Epithelial cell of proximal tubule (primary cell): ENCODE measurements around the gene DCAF4L1. TPM values are rescaled to one million over a fixed set of nuclear protein-coding genes. Genes with fewer than 3 reads are reported as not detected.

ENCODE experiments used
- DNase-seq: peaks from one replicate; pipeline ENCODE4 v3.0.0-alpha.2; 2011; ENCODE audit warnings: low read depth
- H3K4me3 ChIP-seq: 2 replicates; pipeline ENCODE4 v1.5.1; 2011; ENCODE audit warnings: low read depth, mild to moderate bottlenecking, low read length
- total RNA-seq: library from RNA; depleted of rRNA; stranded (reverse); fragments of >200 nt; gene quantifications from 2 replicates; pipeline ENCODE4 v1.2.3, GENCODE V29; 2015
- TF ChIP-seq, protein P1 (sequence below): conservative IDR thresholded peaks from 2 replicates; pipeline ENCODE4 v1.5.1; 2012; ENCODE audit warnings: low read depth, mild to moderate bottlenecking, low read length

DCAF4L1 gene
- total RNA-seq, 1 donor from 2014 or later = not detected

DNA sequence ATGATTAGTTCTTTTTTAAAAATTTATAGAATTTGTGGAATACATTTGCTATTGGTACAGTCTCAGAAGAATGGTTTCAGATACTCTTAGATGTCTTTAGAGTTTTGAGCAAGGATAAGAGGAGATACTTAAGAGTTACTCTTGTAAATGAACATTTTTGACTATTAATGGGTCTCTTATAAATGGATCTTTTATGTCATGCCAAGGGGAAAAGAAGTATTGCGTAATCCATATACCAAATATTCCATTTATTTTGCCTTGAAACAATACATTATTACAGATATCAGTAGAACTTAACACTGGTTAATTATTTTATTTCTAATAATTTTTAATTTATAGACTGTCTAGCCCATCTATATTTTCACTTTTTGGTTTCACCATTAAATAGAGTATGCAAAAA, 17.2 kb upstream of the DCAF4L1 start:
- DNase-seq = no peak
- TF ChIP-seq, protein P1, sequence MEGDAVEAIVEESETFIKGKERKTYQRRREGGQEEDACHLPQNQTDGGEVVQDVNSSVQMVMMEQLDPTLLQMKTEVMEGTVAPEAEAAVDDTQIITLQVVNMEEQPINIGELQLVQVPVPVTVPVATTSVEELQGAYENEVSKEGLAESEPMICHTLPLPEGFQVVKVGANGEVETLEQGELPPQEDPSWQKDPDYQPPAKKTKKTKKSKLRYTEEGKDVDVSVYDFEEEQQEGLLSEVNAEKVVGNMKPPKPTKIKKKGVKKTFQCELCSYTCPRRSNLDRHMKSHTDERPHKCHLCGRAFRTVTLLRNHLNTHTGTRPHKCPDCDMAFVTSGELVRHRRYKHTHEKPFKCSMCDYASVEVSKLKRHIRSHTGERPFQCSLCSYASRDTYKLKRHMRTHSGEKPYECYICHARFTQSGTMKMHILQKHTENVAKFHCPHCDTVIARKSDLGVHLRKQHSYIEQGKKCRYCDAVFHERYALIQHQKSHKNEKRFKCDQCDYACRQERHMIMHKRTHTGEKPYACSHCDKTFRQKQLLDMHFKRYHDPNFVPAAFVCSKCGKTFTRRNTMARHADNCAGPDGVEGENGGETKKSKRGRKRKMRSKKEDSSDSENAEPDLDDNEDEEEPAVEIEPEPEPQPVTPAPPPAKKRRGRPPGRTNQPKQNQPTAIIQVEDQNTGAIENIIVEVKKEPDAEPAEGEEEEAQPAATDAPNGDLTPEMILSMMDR = no peak
- no peak overlapping the region for H3K4me3 ChIP-seq

- TF ChIP-seq, protein P1 = no peak
- no peak for DNase-seq
- H3K4me3 ChIP-seq = no peak overlapping the region
These were observed 14.2 kb upstream of the DCAF4L1 start for GRCh38 chr4:41967392-41967791.

- no peak overlapping the region for H3K4me3 ChIP-seq
- no peak for DNase-seq
- TF ChIP-seq, protein P1 = no peak
These were observed 11.9 kb upstream of the DCAF4L1 start for GRCh38 chr4:41969671-41970070.

DNA sequence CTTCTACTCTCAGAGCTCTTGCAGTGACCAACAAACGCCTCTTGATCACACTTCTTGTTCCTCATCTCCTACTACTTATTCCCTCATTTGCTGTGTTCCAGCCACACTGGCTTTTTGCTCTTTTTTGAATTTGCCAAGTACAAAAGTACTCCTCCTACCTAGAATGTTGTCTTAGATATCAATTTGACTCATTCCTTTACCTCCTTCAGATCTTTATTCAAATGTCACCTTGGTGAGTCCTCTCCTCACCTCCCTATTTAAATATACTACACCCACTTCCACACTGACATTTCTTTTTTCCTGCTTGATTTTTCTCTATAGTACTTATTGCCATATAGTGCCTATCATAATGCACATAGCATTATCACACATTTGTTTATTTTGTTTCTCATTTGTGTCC, 6.2 kb upstream of the DCAF4L1 start:
- TF ChIP-seq, protein P1 = no peak
- no peak for DNase-seq
- H3K4me3 ChIP-seq = no peak overlapping the region

DNA sequence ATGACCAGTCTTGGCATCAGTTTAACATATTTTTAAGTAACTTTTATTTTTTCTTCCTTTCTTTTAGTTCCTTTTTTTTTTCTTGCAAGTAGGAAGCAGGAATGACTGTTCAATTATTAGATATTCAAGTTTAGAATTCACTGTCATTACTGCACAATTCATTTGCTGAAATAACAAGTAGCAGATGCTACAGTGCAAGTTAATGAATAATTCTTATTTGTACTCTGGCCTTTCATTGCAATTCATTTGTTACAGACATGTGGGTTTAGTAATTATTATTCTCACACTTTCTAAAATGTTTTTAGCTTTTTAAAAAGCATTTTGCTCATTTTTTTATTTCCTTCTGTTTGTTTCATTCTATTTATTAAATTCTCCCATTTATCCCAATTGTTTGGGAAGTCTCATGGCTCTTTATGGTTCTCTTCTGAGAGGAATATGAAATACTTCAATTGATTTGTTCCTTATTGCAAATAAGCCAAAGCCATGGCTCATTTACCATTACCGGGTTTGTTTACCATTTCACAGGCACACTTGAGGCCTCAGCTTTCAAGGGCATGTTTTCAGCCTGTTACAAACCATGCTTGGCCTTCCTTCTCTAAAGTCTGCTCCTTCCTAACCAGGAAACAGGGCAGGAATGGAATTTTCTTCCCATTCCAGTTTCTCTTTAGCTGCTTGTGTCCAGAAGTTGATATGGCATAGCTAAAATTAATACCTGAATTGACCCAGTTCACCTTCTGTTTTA, 4.6 kb upstream of the DCAF4L1 start:
- TF ChIP-seq, protein P1 = no peak
- no peak for DNase-seq
- no peak overlapping the region for H3K4me3 ChIP-seq

- no peak for DNase-seq
- TF ChIP-seq, protein P1 = no peak
- H3K4me3 ChIP-seq = no peak overlapping the region
These were observed 3.8 kb upstream of the DCAF4L1 start for GRCh38 chr4:41977709-41978108.

- no peak for DNase-seq
- TF ChIP-seq, protein P1 = no peak
- H3K4me3 ChIP-seq = no peak overlapping the region
These were observed 1.2 kb downstream of the DCAF4L1 start for GRCh38 chr4:41982716-41983115.
